NCI-H2107 (cell line): ENCODE data around the gene RBBP5.
"Not testable (repeated sequence)": the region's sequence is repeated elsewhere in the genome, so short reads cannot be mapped to it uniquely, and the experiment has no call there.

Experiments
- DNase-seq: peaks from one replicate; lab custom pipeline; 2025; lab: John Stamatoyannopoulos, UW

RBBP5 gene, protein sequence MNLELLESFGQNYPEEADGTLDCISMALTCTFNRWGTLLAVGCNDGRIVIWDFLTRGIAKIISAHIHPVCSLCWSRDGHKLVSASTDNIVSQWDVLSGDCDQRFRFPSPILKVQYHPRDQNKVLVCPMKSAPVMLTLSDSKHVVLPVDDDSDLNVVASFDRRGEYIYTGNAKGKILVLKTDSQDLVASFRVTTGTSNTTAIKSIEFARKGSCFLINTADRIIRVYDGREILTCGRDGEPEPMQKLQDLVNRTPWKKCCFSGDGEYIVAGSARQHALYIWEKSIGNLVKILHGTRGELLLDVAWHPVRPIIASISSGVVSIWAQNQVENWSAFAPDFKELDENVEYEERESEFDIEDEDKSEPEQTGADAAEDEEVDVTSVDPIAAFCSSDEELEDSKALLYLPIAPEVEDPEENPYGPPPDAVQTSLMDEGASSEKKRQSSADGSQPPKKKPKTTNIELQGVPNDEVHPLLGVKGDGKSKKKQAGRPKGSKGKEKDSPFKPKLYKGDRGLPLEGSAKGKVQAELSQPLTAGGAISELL

GRCh38 chr1:205121660-205122488 lies at the start of gene RBBP5:
Gene RBBP5, minus strand, starts transcription at chr1:205121978. Its CDS starts 105 bp downstream, at chr1:205121873.
- DNase-seq: peak; percentile 92

DNA sequence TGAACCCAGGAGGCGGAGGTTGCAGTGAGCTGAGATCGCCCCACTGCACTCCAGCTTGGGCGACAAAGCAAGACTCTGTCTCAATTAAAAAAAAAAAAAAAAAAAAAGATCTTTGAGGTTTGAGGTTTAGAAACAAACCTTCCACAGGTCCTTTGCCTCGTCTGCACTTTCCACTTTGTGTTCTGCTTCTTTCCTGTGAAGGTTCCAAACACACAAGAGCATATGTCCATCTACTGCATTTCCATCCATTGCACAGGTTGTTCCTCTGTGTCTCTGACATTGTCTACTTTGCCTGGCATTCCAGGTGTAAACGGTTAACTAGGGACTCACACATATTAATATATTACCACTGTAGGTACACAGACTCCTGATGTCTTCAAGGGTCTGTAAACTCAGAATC lies 49.6 kb upstream of the RBBP5 start:
- DNase-seq: no peak

DNA sequence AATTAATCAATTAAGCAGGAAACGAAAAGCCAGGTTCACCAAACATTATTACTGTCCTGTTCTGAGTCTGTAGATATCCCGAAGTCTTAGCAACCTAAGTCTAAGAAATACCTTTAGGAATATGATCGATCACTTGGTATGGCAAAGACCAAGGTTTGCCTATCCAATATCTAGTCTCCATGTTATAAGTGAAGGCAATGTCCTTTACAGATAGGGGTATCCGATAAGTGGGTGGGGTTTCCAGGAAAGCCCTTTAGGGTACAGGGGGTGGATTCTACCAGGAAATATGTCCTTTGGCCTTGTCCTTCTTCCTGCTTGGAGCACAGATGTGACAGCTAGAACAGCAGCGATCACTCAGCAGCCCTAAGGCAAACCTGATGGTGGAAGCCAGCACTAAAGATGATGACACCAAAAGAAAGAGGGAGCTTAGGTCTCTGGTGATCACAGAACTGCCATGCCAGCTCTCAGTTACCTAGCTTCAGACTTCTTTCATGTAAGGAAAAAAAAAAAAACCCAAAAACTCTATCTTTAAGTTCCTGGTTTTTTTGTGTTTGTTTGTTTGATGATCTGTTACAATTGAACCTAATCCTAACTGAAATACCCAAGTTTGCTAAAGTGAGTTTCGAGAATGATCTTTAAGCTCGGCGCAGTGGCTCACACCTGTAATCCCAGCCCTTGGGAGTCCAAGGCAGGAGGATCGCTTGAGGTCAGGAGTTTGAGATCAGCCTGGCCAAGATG lies 48.9 kb upstream of the RBBP5 start:
- no peak for DNase-seq

GRCh38 chr1:205169248-205169647 lies 47.5 kb upstream of the RBBP5 start:
- DNase-seq: no peak

DNA sequence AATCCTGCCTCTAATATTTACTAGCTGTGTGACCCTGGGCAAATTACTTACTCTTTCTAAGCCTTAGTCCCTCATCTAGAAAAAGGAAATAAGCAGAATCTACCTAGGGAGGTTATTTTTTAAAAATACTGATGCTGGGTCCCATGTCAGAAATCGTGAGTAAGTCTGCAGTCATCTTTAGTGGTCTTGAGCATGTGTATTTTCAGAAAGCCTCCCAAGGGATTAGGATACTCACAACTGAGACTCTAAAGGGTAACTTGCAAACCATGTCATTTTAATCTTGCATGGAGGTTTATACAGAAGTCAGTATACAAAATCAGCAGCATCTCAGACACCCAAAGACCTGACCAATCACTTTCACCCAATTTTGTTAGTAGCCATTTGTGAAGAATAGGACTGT lies 46.5 kb upstream of the RBBP5 start:
- DNase-seq: no peak

DNA sequence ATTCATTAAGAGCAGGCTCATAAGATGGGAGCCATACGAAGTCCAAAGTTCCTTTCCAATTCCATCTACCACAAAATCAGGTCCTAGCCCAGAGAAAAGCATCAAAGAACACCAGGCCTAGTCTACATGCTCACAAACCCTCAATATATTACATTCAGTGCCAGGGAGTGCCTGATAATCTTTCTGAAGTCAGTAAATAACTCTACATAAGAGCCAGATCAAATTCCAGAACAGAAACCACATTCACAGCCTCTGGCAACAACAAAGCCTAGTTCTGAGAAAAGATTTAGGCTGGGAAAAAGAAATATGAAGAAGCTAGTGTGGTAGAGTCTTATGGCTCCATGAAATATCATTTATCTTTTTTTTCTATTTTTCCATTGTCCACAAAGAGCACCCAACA lies 40.5 kb upstream of the RBBP5 start:
- no peak for DNase-seq

- no peak for DNase-seq
These were observed 39.3 kb upstream of the RBBP5 start for GRCh38 chr1:205161076-205161475.

- DNase-seq: no peak
These were observed 36.4 kb upstream of the RBBP5 start for GRCh38 chr1:205158048-205158616.

- not testable (repeated sequence) for DNase-seq
These were observed 34.0 kb upstream of the RBBP5 start for GRCh38 chr1:205155665-205156377.

DNA sequence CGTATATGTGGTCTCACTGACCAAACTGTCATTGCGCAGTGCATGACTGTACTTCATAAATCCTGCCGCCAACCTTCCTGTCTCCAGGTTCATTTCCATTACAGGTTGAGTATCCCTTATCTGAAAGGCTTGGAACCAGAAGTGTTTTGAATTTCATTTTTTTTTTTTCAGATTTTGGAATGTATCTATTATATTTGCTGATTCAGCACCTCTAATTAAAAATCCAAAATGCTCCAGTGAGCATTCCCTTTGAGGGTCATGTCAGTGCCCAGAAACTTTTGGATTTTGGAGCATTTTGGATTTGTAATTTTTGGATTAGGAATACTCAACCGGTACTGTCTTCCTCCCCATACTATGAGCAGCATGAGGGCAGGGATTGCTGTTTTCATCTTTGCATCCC lies 30.7 kb upstream of the RBBP5 start:
- no peak for DNase-seq

- no peak for DNase-seq
These were observed 29.1 kb upstream of the RBBP5 start for GRCh38 chr1:205150651-205151428.

- no peak for DNase-seq
These were observed 25.5 kb upstream of the RBBP5 start for GRCh38 chr1:205147191-205147835.

DNA sequence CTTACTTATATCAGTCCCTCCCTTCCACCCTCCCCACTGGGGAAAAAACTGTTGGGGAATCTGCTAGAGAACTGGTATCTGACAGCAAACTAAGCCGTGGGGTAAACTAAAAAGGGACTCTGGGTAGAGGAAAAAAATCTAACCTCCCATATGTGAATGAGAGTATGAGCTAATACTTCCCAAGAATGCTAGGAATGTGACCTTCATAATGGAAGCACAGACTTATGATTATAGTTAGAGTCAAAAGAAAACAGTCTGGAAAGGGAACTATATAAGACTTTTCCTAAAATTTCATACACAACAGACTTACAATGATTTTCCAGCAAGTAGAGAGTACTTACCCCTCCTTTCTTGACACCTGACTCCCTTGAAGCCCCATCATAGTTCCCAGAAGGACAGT lies 23.0 kb upstream of the RBBP5 start:
- DNase-seq: no peak

DNA sequence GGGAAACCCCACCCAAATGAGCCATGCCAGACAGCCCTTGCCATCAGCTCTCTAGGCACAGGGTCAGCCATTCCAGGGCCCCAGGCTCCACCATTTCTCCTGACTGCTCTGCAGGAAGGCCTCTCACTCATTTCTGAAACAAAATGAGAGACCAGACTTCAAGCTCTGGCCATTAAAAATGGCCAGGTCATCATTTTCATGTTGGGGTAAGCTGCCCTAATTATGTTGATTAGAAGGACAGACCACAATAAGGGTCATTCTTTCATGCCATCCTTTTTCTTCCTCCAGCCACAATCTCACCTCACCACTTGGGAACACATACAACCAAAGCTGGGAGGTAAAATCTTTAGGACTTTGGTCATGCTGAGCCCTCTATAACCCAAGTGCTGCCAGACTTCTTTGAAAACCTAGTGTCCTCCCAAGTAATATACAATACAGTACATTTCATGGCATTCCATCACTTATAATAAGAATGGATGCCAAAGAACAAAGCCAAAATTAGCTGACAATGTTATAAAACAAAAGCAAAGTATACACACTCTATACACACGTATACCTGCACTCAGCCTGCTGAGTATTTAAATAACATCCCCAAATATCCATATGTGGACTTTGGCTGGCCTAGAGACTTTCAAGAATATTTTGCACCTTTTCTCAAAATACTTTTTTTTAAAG lies 22.4 kb upstream of the RBBP5 start:
- DNase-seq: no peak

GRCh38 chr1:205142102-205142469 lies 20.3 kb upstream of the RBBP5 start:
- no peak for DNase-seq

GRCh38 chr1:205141236-205142101 lies 19.7 kb upstream of the RBBP5 start:
- DNase-seq: peak; percentile 77

GRCh38 chr1:205140113-205140512 lies 18.3 kb upstream of the RBBP5 start:
- no peak for DNase-seq

DNA sequence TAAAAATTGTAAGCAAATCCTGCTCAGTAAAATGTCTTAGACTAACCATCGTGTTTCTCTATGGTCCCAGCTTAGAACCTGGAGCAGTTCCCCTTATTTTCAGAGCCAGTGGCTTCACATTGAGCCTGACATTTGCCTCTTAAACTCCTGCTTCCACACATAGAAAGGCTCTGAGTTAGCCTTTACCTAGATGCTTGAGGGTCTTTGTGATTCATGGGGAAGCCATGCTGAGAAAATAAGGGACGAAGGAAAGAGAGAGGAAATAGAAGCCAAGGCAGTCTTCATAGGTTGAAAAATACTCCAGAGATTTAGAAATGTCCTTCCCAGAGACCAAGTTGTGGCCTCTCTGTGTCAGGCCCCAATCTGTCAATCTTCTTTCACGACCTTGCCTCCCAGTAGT lies 16.1 kb upstream of the RBBP5 start:
- DNase-seq: no peak
